DOHH2 (cell line): ENCODE data around the gene RAB28.

ENCODE experiments used
- H3F3A ChIP-seq: fragments of 200-600 bp; sonication (generic), shearing (Covaris generic); 2 replicates; pipeline ENCODE4 v1.6.0; 2016; ENCODE audit warnings: antibody characterized with exemption, mild to moderate bottlenecking; ENCODE audit not compliant: control insufficient read depth, insufficient read depth
- H3K27ac ChIP-seq: fragments of 200-600 bp; sonication (generic); 2 replicates; pipeline ENCODE4 v1.5.1; 2014; ENCODE audit warnings: low read depth, mild to moderate bottlenecking, low read length, moderate library complexity
- H3K27me3 ChIP-seq: fragments of 200-600 bp; sonication (generic); 2 replicates; pipeline ENCODE4 v1.6.1; 2014; ENCODE audit warnings: mild to moderate bottlenecking, low read length, mixed read lengths; ENCODE audit not compliant: control insufficient read depth
- H3K36me3 ChIP-seq: fragments of 200-600 bp; sonication (generic); 2 replicates; pipeline ENCODE4 v1.6.1; 2014; ENCODE audit warnings: mild to moderate bottlenecking, low read length, moderate library complexity, mixed read lengths; ENCODE audit not compliant: control insufficient read depth
- H3K4me1 ChIP-seq: fragments of 200-600 bp; sonication (generic); 2 replicates; pipeline ENCODE4 v1.6.1; 2014; ENCODE audit warnings: mild to moderate bottlenecking, low read length, mixed read lengths; ENCODE audit not compliant: control insufficient read depth
- H3K4me2 ChIP-seq: fragments of 200-600 bp; sonication (generic); 2 replicates; pipeline ENCODE4 v1.6.0; 2014; ENCODE audit warnings: mild to moderate bottlenecking, low read length, moderate library complexity
- H3K4me3 ChIP-seq: fragments of 200-600 bp; sonication (generic); 2 replicates; pipeline ENCODE4 v1.5.1; 2014; ENCODE audit warnings: mild to moderate bottlenecking, low read length, mixed read lengths
- H3K79me2 ChIP-seq: fragments of 200-600 bp; sonication (generic); 2 replicates; pipeline ENCODE4 v1.6.1; 2014; ENCODE audit warnings: mild to moderate bottlenecking, low read length, mixed read lengths; ENCODE audit not compliant: control insufficient read depth
- H3K9me2 ChIP-seq: fragments of 200-600 bp; sonication (generic); replicated peaks from 2 replicates; pipeline ENCODE4 v1.6.1; 2014; ENCODE audit warnings: mild to moderate bottlenecking, low read length, mixed read lengths; ENCODE audit not compliant: control insufficient read depth
- H3K9me3 ChIP-seq: fragments of 200-600 bp; sonication (generic); 2 replicates; pipeline ENCODE4 v1.6.1; 2014; ENCODE audit warnings: antibody characterized with exemption, low read length, mixed read lengths; ENCODE audit not compliant: control insufficient read depth, insufficient read depth
- H4K20me1 ChIP-seq: fragments of 200-600 bp; sonication (generic); 2 replicates; pipeline ENCODE4 v1.6.0; 2014; ENCODE audit warnings: low read depth, mild to moderate bottlenecking, antibody characterized with exemption, low read length, moderate library complexity; ENCODE audit not compliant: control insufficient read depth, insufficient read depth
- CTCF ChIP-seq: fragments of 200-600 bp; sonication (generic); IDR thresholded peaks from one replicate; pipeline ENCODE4 v1.5.1; 2014; ENCODE audit warnings: antibody characterized with exemption, mild to moderate bottlenecking, low read depth, low read length; ENCODE audit not compliant: poor library complexity, severe bottlenecking
- EZH2phosphoT487 ChIP-seq: fragments of 200-600 bp; sonication (generic); IDR thresholded peaks from 2 replicates; pipeline ENCODE4 v1.6.1; 2017; ENCODE audit warnings: borderline replicate concordance, mild to moderate bottlenecking, antibody characterized with exemption, low read length, moderate library complexity, mixed read lengths

Gene RAB28

GRCh38 chr4:13378973-13379759 is 105.0 kb downstream of the RAB28 start:
- Histone ChIP-seq H4K20me1 (no peaks in the 10 kb centered on the region), H3K79me2 (no peaks in the 10 kb centered on the region), H3K4me3 (no peak overlapping the region), H3K27me3 (no peaks in the 10 kb centered on the region), H3K4me1 (no peaks in the 10 kb centered on the region), H3K27ac (no peak overlapping the region), H3K36me3 (no peaks in the 10 kb centered on the region), H3K9me2 (no peaks in the 10 kb centered on the region), H3K4me2 (no peak overlapping the region), H3F3A (no peaks in the 10 kb centered on the region), H3K9me3 (no peaks in the 10 kb centered on the region)
- TF ChIP-seq CTCF (no peak), EZH2phosphoT487 (no peak)

- Histone ChIP-seq H3K4me3 (no peak overlapping the region), H3K79me2 (no peaks in the 10 kb centered on the region), H3K4me1 (no peaks in the 10 kb centered on the region), H3K9me2 (no peaks in the 10 kb centered on the region), H3F3A (no peaks in the 10 kb centered on the region), H3K4me2 (no peak overlapping the region), H3K36me3 (no peaks in the 10 kb centered on the region), H4K20me1 (no peaks in the 10 kb centered on the region), H3K9me3 (no peaks in the 10 kb centered on the region), H3K27me3 (no peaks in the 10 kb centered on the region), H3K27ac (no peak overlapping the region)
- no peak for TF ChIP-seq EZH2phosphoT487
- TF ChIP-seq CTCF: no peak
These were observed 113.1 kb downstream of the RAB28 start for GRCh38 chr4:13371048-13371447.

GRCh38 chr4:13368217-13368616 is 115.9 kb downstream of the RAB28 start:
- TF ChIP-seq CTCF: no peak
- no peaks in the 10 kb centered on the region for H3K79me2 ChIP-seq
- no peaks in the 10 kb centered on the region for H4K20me1 ChIP-seq
- H3K4me1 ChIP-seq: no peaks in the 10 kb centered on the region
- H3K36me3 ChIP-seq: no peaks in the 10 kb centered on the region; the same call in 1 of the 2 replicates
- H3K9me2 ChIP-seq: no peaks in the 10 kb centered on the region
- no peak overlapping the region for H3K4me3 ChIP-seq
- no peak overlapping the region for H3K27ac ChIP-seq
- H3K4me2 ChIP-seq: no peak overlapping the region
- H3K27me3 ChIP-seq: no peaks in the 10 kb centered on the region
- no peaks in the 10 kb centered on the region for H3K9me3 ChIP-seq
- H3F3A ChIP-seq: no peaks in the 10 kb centered on the region
